Vagina (tissue), 2 donors: Measurements from ENCODE around the gene TMEM170A.

Experiments used
- CTCF ChIP-seq, 3 experiments: fragments of 450-650 bp in 2 of 3; fragments of 200-600 bp in 1 of 3; sonication (generic) in 1 of 3; IDR thresholded peaks; one replicate each; pipeline ENCODE4 v1.5.1; 2017 to 2019; ENCODE audit warnings: antibody characterized with exemption in 3 of 3, mild to moderate bottlenecking in 2 of 3, moderate library complexity in 2 of 3
- POLR2AphosphoS5 ChIP-seq, 2 donors: sonication (generic); formaldehyde crosslinking; IDR thresholded peaks; one replicate each; pipeline ENCODE4 v1.9.0; 2017; ENCODE audit warnings: antibody characterized with exemption in 2 of 2, mild to moderate bottlenecking in 2 of 2, low read depth in 1 of 2; ENCODE audit not compliant: insufficient read depth in 1 of 2

GRCh38 chr16:75466760-75467159 is 2.3 kb upstream of the TMEM170A start:
- TF ChIP-seq POLR2AphosphoS5 (IDR thresholded peaks at IDR 0.05; ENCODE audit: insufficient read depth in 1 of 2, low read depth in 1 of 2), result no peak
- no peak for TF ChIP-seq CTCF (IDR thresholded peaks at IDR 0.05)
